Activated CD8-positive, alpha-beta memory T cell treated with anti-CD3 and anti-CD28 coated beads for 1 hour (primary cell): ENCODE results near the gene DDX28.

Source experiments
- DNase-seq, 2 donors: peaks; one replicate each; pipeline ENCODE4 v3.0.0-alpha.2; 2020; ENCODE audit warnings: low read depth in 1 of 2; ENCODE audit errors: extremely low read depth in 1 of 2

DDX28 gene

GRCh38 chr16:68022728-68023537, at the start of gene DDX28, which contains the start of gene DUS2:
TSS of gene DDX28 (minus strand) at chr16:68023232. CDS start at chr16:68023202, 30 bp downstream.
TSS of gene DUS2 (plus strand) at chr16:68023284. CDS start at chr16:68038024, 14,740 bp downstream.
- peak; percentile 84 to 93 for DNase-seq

- no peak for DNase-seq
These were observed 49.1 kb upstream of the DDX28 start for GRCh38 chr16:68072038-68072695.

- no peak for DNase-seq
These were observed 48.5 kb upstream of the DDX28 start for GRCh38 chr16:68071518-68071901.

- DNase-seq = no peak
These were observed 47.9 kb upstream of the DDX28 start for GRCh38 chr16:68070806-68071517.

- no peak for DNase-seq
These were observed 47.3 kb upstream of the DDX28 start for GRCh38 chr16:68070249-68070730.

GRCh38 chr16:68069511-68070248, 46.6 kb upstream of the DDX28 start:
- DNase-seq = no peak

GRCh38 chr16:68068926-68069325, 45.9 kb upstream of the DDX28 start:
- no peak for DNase-seq

- DNase-seq = no peak
These were observed 43.7 kb upstream of the DDX28 start for GRCh38 chr16:68066763-68067162.

GRCh38 chr16:68065716-68066305, 42.8 kb upstream of the DDX28 start:
- no peak for DNase-seq

- peak; percentile 25 to 48 for DNase-seq
These were observed 41.8 kb upstream of the DDX28 start for GRCh38 chr16:68064791-68065365.

GRCh38 chr16:68062910-68063393, 39.9 kb upstream of the DDX28 start:
- DNase-seq = no peak

GRCh38 chr16:68061396-68061795, 38.4 kb upstream of the DDX28 start:
- DNase-seq = no peak

GRCh38 chr16:68059804-68060203, 36.8 kb upstream of the DDX28 start:
- no peak for DNase-seq

- DNase-seq = no peak
These were observed 32.4 kb upstream of the DDX28 start for GRCh38 chr16:68055395-68055794.

- DNase-seq = no peak
These were observed 26.4 kb upstream of the DDX28 start for GRCh38 chr16:68049449-68049848.

- DNase-seq = no peak
These were observed 25.0 kb upstream of the DDX28 start for GRCh38 chr16:68047987-68048386.

GRCh38 chr16:68046106-68046505, 23.1 kb upstream of the DDX28 start:
- DNase-seq = no peak

GRCh38 chr16:68041783-68042182, 18.8 kb upstream of the DDX28 start:
- no peak for DNase-seq

- peak; percentile 82 to 83 for DNase-seq
These were observed 17.7 kb upstream of the DDX28 start for GRCh38 chr16:68040506-68041288.
